Erythroblast (primary cell): ENCODE measurements around the gene SLC66A3.
A peak's percentile ranks its signal among the peaks of the same experiment; 100 is the strongest.

Experiments
- DNase-seq, 2 experiments: peaks; one replicate each; lab custom pipeline; 2025; lab: John Stamatoyannopoulos, UW
- GATA1 ChIP-seq: IDR thresholded peaks from 2 replicates; pipeline ENCODE4 v1.6.1; 2011; ENCODE audit warnings: low read depth, mild to moderate bottlenecking, control low read depth, low read length, moderate library complexity
- POLR2A ChIP-seq: IDR thresholded peaks from 2 replicates; pipeline ENCODE4 v1.6.1; 2011; ENCODE audit warnings: mild to moderate bottlenecking, low read length

The SLC66A3 gene

DNA sequence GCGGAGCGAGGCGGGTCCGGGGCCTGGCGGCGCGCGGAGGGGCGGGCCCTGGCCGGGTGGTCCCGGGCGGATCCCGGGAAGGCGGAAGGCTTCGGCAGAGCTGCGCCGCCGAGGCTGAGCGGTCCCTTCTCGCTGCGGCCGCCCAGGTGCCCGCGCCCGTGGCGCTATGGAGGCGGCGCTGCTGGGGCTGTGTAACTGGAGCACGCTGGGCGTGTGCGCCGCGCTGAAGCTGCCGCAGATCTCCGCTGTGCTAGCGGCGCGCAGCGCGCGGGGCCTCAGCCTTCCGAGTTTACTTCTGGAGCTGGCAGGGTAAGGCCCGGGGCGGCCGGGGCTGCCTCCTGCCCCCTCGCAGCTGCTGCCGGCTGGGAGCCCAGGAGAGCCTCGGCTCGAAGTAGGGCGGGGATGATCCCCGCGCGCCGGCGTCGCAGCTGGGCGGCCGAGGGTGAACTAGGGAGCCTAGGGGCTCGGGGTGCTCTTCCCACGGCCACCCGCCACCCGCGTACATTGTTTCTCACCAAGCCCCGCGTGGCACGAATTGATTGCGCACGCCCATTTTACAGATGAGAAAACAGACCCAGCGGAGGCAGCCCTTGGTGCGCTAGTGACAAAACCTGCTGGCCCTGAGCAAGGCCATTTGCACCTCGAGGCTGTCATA lies at the start of gene SLC66A3:
SLC66A3 (plus strand) TSS at position 87 of the 655 bp plus-strand sequence; CDS start at position 167, 80 bp downstream.
- DNase-seq: peak in 1 of 2 experiments; percentile 92
- TF ChIP-seq GATA1 (no peak), POLR2A (peak; percentile 48)

GRCh38 chr2:11109002-11109401 lies 46.3 kb upstream of the SLC66A3 start:
- TF ChIP-seq POLR2A: no peak
- no peak for TF ChIP-seq GATA1
- no peak for DNase-seq

DNA sequence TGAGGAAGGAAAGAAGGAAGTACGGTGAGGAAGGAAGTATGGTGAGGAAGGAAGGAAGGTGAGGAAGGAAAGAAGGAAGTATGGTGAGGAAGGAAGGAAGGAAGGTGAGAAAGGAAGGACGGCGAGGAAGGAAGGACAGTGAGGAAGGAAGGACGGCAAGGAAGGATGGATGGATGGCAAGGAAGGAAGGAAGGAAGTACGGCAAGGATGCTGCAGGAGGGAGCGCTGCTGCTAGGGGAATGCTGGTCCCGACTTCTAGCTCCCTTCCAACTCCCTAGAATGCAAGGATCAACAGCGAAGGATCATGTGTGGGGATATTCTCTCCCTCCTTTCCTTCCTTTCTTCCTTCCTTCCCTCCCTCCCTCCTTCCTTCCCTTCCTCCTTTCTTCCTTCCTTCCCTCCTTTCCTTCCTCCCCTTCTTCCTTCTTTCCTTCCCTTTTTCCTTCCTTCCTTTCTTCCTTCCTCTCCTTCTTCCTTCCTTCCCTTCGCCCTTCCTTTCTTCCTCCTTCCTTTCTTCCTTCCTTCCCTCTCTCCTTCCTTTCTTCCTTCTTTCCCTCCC lies 42.3 kb upstream of the SLC66A3 start:
- TF ChIP-seq GATA1 (no peak), POLR2A (no peak)
- DNase-seq: no peak

DNA sequence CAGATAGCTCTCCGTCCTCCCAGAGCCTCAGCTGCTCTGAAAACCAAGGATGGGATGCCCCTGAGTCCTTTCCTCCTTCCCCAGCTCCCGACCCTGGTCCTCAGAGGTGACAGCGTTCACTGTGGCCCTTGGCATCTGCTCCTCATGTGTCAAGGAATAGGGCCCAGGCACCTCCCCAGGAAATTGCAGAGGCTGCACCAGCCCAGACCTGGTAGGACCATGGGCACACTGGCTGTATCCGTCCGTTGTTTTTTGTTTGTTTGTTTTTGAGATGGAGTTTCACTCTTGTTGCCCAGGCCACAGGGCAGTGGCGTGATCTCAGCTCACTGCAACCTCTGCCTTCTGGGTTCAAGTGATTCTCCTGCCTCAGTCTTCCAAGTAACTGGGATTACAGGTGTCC lies 37.5 kb upstream of the SLC66A3 start:
- no peak for DNase-seq
- no peak for TF ChIP-seq GATA1
- no peak for TF ChIP-seq POLR2A

DNA sequence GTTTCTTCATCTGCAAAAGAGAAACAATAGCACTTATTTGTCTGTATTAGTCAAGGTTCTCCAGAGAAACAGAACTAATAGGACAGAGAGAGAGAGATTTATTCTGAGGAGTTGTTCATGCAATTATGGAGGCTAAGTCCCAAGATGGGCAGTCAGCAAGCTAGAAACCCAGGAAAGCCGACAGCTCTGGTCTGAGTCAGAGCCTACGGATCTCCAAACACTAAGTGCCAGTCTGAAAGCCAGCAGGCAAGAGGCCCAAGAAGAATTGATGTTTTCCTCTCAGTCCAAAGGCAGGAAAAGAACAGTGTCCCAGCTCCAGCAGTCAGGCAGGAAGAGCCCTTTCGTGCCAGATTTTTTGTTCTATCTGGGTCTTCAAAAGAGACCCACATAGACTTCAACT lies 36.5 kb upstream of the SLC66A3 start:
- TF ChIP-seq GATA1: no peak
- TF ChIP-seq POLR2A: no peak
- no peak for DNase-seq

GRCh38 chr2:11121099-11121822 lies 34.0 kb upstream of the SLC66A3 start:
- DNase-seq: no peak
- no peak for TF ChIP-seq POLR2A
- no peak for TF ChIP-seq GATA1

- TF ChIP-seq POLR2A: no peak
- TF ChIP-seq GATA1: no peak
- DNase-seq: no peak
Observed at GRCh38 chr2:11121823-11122155, 33.5 kb upstream of the SLC66A3 start.

- TF ChIP-seq GATA1: no peak
- DNase-seq: no peak
Observed at GRCh38 chr2:11122380-11122779, 32.9 kb upstream of the SLC66A3 start.

- DNase-seq: no peak
- no peak for TF ChIP-seq POLR2A
- no peak for TF ChIP-seq GATA1
Observed at GRCh38 chr2:11123001-11123809, 32.1 kb upstream of the SLC66A3 start.

DNA sequence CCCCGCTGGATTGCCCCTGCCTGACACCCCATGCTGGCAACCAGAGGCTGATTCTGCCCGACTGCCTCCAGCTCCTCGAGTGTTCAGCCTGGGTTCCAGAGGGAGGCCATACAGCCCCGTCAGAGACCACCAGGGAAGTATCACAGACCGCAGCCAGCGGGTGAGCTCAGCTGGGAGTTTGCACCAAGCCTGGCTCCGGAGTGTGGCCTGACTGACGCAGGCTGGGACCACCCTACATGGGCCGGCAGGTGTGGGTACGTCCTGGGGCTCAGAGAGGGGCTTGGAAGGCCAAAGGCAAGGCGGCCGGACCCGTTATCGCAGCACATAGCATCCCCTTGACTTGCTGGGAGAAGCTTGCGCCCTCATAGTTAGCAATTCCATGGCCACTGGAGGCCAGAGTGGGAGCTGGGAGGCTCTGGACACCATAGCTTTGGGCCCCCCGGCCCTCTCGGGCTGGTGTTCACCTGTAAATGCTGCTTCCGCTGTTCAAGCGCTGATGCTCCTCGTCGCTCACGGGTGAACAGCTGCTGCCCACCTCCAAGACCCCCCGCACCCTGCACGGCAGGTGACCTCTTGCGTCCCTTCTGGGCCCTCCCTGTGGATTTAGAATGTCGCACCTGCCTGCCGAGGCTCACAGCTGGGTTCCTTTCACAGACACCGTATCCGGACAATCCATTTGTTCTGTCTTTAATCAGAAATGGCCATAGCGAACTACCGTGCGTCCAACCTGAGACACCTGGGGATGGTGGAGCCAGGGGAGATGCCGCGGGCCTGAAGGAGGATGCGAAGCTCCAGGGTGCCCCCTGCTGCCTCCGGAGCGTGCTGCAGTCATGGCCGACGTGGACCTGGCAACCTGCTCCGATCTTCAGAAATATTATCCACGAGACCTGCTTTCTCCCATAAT lies 31.2 kb upstream of the SLC66A3 start:
- peak; percentile 35 to 62 for DNase-seq
- TF ChIP-seq GATA1: no peak
- no peak for TF ChIP-seq POLR2A

DNA sequence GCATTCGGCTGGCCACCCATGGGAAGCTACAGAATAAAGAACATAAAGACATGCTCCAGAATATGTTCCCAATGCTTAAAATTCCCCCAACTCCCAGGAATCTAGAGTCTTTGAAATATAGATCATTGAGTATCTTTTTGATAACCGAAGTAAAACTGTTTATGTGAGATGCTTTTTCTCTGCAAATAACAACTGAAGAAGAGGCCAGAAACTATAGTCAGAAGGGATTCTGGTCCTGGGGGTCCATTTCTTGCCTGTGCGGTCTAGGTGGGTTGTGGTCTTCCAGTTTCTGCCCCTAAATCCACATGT lies 30.6 kb upstream of the SLC66A3 start:
- no peak for DNase-seq
- TF ChIP-seq POLR2A (no peak), GATA1 (no peak)

DNA sequence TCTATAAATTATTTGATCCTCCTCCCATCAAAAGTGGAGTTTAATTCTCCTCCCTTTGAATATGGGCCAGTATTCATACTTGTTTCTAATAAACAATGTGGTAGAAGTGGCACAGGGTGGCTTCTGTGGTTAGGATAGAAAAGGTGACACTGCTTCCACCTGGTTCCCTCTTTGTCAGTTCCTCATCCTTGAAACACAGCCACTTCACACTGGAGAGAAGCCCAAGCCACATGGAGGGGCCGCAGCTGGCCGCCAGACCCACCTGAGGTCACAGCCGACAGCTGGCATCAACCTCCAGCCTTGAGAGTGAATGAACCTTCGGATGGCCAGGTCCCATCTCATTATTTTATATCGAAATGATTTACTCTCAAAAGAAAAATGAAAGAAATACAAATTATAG lies 27.5 kb upstream of the SLC66A3 start:
- no peak for DNase-seq
- TF ChIP-seq POLR2A: no peak
- TF ChIP-seq GATA1: no peak

DNA sequence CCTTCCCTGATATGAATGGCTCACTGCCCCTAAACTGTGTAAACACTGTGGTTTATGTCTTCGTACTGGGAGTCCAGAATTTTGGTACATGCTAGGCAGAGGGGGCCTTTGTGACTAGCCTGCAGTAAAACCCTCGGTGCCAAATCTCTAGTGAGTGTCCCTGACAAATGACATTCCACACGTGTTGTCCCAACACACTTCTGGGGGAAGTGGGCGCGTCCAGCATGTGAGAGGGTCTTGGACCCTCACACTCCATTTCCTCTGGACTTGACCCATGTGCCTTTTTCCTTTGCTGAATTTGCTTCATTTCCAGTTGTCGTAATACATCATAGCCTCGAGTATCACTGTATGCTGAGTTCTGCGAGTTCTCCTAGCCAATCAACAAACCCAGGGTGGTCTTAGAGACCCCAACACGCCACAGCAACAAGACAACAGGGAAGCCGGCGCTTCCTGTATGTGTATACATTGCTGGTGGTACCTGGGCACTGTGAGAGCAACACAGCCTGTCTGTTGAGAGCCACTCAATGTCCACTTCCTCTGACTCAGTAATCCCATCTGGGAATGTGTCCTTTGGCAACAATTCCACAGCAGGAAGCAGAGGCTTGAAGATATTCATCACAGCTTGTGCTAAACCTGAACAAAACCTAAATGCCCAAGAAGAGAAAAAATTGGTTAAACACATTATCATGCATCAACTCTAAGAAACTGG lies 26.9 kb upstream of the SLC66A3 start:
- DNase-seq: no peak
- TF ChIP-seq POLR2A: no peak
- no peak for TF ChIP-seq GATA1
